ENCODE data around the gene PARP2.
"Not testable (repeated sequence)": the region's sequence is repeated elsewhere in the genome, so short reads cannot be mapped to it uniquely, and the experiment has no call there.

Gene PARP2

GRCh38 chr14:20350282-20350681, 6.8 kb downstream of the PARP2 start:
- DNase-seq: no peak

GRCh38 chr14:20350860-20351259, 7.4 kb downstream of the PARP2 start:
- no peak for DNase-seq

GRCh38 chr14:20356422-20356821, 13.0 kb downstream of the PARP2 start:
- no peak for DNase-seq

DNA sequence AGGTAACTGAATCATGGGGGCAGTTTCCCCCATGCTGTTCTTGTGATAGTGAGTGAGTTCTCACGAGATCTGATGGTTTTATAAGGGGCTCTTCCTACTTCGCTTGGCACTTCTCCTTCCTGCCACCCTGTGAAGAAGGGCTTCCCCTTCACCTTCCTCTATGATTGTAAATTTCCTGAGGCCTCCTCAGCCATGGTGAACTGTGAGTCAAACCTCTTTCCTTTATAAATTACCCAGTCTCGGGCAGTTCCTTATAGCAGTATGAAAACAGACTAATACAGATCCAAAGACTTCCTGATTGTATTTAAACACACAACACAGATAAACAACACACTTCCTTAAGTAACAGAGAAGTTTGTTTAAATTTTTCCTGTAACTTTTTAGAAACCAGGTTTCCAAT, 15.0 kb downstream of the PARP2 start:
- DNase-seq: not testable (repeated sequence)

DNA sequence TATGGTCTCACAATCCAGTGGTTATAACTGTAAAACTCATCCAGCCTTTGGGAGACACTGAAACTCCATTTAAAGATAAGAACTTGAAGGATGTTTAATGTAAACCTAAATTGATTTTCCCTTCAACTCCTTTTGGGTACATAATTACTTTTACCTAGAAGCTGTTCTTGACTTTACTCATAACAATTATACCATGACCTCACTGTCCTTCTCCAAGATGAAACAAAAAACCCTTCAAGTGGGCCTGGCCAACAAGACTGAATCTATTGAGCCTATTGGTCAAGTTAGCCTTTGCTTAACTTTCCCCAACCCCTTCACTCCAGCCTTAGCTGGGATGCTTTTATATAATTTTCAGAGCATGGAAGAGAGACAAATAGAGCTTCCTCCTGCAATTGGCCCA, 22.5 kb downstream of the PARP2 start:
- no peak for DNase-seq

GRCh38 chr14:20372796-20373195, 29.4 kb downstream of the PARP2 start:
- no peak for DNase-seq

GRCh38 chr14:20375471-20375870, 32.0 kb downstream of the PARP2 start:
- no peak for DNase-seq

- no peak for DNase-seq
Measured at GRCh38 chr14:20376071-20376588, 32.7 kb downstream of the PARP2 start.

DNA sequence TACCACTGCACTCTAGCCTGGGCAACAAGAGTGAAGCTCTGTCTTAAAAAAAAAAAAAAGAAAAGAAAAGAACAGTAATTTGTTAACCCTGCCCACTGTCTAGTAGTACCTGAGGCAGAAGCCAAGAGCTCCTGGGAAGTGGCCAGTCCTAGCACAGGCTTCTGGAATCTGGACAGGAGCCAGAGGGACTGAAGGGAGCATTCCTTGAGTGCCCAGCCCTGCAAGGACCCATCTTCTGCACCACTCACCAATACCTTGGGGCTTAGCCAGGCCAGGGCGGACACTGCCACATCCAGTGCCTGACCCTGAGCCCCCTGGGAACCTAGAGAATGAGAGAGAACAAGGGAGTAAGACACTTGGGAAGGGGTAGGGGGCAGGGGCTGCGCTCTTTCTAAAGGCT, 33.7 kb downstream of the PARP2 start:
- no peak for DNase-seq

DNA sequence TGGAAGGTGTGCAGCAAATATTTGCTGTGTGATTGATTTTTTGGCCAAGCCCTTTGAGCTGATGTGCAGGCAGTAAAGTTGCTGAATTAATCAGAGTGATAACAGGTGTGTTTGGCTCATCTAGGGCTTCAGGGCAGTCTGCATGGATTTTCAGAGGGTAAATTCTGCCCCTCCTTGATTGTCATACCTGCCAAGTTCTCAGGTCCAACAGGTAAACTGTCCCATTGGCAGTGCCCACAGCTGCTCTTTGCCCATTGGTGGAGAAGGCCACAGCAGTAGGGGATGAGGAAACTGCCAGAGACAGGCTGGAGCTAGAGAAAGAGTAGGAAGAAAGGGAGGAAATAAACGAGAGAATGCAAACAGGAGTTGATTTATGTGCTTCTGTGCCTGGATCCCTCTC, 36.3 kb downstream of the PARP2 start:
- no peak for DNase-seq

DNA sequence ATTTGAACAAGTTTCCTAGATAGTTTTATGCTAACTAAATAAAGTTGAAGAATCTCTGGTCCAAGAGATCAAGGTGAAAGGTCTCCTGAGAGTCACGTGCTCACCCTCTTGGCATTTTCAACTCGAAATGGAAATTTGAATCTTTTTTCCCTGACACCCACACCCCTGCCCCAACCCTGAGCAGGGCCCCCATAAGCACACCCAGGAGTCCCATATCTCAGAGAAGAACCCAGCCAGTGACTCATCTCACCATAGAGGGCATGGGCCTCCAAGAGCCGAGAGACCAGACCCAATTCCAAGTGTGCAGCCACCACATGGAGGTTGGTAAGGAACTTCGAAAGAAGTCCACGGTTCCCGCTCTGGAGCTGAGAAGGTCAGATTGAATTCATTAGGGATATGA, 37.2 kb downstream of the PARP2 start:
- DNase-seq: no peak

DNA sequence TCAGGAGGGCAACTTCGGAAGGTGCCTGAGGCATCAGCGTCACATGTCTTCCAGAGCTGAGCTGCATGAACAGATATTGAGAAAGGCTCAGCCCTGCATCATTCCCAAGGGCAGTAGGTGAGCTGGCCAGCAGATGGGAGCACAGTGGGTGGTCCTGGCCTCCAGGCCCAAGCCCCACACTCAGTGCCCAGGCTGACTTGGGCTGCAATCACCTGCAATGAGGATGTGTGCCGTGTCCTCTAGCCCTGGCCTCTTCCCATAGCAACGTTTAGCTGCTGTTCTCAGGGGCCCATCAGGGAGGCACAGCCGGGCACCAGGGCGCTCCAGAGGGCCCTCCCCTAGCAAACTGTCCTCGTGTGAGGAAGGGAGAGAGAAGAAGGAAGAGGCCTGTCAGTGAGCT, 37.9 kb downstream of the PARP2 start:
- no peak for DNase-seq

DNA sequence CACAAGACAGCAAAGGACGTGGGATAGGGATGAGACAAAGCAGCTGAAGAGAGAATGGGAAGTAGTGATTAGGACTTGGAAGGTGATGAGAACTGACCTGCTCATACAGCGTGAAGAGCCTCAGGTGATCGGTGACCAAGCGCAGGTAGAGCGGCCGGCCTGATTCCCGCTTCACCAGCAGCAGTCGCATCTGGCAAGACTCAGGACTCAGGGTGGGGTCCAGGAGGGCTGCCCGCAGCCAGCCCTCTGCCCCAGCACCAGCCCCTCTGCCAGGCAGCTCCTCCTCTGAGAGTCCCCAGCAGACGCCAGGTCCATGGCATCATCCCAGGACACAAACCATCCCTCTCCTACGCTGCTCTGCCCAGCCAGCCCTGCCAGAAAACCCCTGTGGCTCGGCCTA, 39.1 kb downstream of the PARP2 start:
- no peak for DNase-seq

DNA sequence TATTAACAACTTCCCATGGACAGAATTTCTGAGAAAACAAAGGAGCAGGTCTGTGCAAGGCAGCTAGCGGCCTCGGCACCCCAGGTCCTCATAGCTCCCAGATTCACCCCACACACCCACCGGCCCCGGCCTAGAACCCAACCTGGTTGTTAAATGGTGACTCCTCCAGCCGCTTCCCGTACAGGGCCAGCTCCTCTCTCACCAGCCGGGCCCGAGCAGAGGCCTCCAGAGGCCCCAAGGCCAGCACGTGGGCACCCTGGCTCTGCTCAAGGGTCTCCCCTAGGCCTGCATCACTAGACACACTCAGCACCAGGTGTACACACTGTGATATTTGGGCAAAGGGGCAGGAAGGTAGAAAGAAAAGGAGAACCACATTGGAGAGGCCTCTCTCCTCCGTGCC, 39.6 kb downstream of the PARP2 start:
- no peak for DNase-seq

DNA sequence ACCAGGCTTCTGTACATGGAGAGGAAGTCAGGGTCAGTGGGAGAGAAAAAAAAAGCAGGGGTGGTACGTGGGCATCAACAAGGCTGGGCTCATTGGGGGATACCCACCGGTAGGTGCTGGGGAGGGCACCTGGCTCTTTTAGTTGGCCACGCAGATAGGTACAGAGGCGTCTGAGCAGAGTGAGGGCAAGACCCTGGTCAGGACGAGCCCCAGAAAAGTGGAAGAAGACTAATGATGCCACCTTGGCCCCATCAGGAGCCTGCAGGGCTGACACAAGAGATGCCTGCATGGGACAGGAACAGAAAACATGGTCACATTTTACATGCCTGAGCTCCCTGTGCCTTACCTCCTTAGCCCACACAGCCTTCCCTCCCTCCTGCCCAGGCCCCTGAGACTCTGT, 40.2 kb downstream of the PARP2 start:
- no peak for DNase-seq

DNA sequence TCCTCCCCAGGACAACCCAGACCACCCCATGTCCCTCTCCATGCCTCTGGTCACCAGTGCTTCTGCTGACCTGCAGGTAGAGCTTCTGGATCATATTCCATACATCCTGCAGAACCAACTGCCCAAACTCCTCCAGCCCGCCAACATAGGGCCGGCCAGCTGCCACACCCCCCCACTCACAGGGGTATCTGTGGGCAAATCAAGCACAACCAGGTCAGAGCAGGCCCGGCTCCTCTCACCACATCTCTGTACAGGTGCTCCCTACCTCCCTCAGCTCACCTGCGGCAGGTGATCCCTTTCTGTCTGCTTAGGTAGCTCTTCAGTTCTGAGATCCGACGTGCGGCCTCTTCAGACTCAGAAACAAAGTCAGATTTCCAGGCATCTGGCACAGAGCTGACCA, 40.9 kb downstream of the PARP2 start:
- DNase-seq: no peak

DNA sequence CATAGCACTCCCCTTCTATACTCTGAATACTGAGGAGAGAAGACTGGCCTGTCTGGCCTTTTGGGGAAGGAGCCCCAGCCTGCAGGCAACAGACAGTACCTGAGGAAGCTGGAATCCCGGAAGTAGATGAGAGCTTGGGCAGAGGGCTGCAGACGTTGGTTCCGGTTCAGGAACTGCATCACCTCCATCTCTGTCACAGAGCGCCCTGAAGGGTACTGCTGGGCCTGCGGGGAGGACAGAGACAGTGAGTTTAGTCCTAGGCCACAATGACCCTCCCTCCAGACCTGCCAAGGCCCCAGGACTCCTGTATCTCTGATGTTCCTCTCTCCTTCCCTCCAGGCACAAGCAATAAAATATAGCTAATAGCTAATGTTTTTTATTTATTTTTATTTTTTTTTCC, 41.5 kb downstream of the PARP2 start:
- no peak for DNase-seq

- DNase-seq: no peak
Measured at GRCh38 chr14:20386276-20386855, 42.9 kb downstream of the PARP2 start.

DNA sequence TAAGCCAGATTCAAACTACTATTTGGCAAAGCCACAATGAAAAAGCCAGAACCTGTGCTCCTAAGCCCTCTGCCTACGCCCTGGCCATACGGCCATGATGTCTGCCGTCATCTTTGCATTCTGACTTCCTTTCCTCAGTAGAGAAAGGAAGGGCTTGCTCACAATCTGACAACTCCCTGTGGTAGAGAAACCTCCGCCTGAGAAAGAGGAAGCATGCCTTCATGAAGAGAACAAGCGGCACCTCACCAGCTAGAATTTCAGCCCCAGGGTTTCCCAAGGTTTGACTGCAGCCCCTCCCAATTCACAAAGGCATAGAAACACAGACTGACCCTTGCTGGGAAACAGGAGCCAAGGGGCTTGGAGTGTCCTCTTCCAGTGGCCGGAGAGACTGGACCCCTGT, 44.1 kb downstream of the PARP2 start:
- no peak for DNase-seq

DNA sequence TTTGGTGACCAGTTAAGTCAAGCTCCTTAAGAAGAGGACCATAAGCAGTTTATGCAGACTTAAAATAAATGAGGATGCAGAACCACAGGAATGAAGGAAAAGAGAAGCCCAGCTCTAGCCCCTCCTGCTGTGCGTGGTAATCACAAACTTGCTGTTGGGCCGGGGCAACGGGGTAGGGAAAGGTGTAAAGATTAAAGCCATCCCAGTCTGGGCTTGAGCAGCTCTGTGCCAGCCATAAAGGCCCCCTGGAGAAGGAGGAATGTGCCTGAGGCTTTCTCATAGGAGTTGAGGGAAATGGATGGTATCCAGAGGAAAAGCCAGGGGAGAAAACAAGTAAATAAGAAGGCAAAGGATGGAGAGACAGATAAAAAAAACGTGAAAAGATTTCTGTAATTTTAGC, 44.7 kb downstream of the PARP2 start:
- DNase-seq: no peak

GRCh38 chr14:20391505-20391904, 48.1 kb downstream of the PARP2 start:
- DNase-seq: no peak

DNA sequence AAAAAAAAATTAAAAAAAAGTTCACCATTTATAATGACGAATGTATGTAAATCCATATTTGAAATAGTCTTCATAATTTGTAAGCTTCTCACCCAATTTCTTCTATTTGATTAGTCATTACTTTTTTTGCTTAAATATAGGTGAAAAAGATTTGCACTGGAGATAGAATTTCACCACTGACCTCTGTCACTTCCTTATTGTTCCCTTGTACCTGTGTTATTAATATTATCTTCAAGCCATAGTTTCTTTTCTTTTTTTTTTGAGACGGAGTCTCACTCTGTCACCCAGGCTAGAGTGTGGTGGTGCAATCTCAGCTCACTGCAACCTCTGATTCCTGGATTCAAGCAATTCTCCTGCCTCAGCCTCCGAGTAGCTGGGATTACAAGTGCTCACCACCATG, 54.1 kb downstream of the PARP2 start:
- no peak for DNase-seq

- no peak for DNase-seq
Measured at GRCh38 chr14:20400589-20400964, 57.1 kb downstream of the PARP2 start.

DNA sequence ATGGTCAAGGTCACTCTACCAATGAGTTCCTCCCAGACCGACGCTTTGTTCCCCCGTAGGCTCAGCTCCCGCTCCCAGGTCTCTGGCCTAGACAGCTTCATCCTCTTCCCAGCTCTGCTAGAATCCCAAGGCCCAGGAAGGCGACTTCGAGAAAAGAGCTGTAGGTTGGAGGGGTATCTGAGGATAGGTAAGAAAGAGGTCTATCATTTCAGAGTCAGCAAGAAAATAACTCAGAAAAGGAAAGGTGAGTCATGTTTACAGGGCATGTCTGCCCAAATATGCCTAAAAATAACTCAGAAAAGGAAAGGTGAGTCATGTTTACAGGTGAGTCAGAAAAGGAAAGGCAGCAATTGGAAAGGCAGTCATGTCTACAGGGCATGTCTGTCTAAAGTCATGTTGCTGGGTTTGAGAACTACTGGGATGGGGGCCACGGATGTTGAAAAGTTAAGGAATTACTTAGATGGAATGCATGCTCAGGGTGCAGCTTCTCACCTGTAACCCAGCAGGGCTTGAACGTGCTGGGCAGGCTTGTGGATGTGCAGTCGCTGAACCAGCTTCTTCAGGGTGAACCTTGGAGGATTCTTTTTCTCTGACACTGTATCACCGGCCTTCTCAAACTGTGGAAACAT, 57.6 kb downstream of the PARP2 start:
- no peak for DNase-seq

DNA sequence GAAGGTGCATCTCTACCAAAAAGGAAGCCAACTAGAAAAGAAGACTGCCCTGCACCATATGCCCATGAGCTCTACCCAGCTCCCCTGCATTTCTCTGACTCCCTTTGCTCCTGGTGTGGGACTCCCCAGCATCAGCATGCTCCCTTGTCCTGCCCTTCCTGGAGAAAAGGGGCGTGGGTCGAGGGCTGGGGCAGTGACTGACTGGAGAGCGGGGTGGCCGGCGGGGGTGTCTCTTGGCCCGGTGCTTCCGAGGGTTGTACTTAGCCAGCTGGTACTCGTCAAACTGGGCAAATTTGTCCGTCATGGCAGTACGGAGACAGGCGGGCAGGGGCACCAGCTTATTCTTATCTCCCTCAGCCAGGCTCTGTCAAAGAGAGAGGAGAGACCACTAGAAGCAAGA, 60.1 kb downstream of the PARP2 start:
- DNase-seq: no peak
